ENCODE measurements around the gene KLF13. TPM values are rescaled to one million over a fixed set of nuclear protein-coding genes. Genes with fewer than 3 reads are reported as not detected.

KLF13 gene
- total RNA-seq, 2 donors from 2014 or later: 25.7 to 38.4 TPM

GRCh38 chr15:31327669-31328427 lies 1.2 kb downstream of the KLF13 start:
- no peaks in the 10 kb centered on the region for H3K27me3 ChIP-seq

GRCh38 chr15:31328428-31328968 lies 1.9 kb downstream of the KLF13 start:
- no peaks in the 10 kb centered on the region for H3K9me3 ChIP-seq
- ATAC-seq (peak; percentile 2), DNase-seq (peak in 3 of 4 donors; percentile 53 to 64 (median 60))
- WGBS, 2 donors: 1 to 2% methylated on average over 9 to 35 of the region's 35 CpGs
- H3K27ac ChIP-seq: peak overlapping the region; percentile 98 to 100 (median 99)
- TF ChIP-seq POLR2A (IDR thresholded peaks at IDR 0.05): peak in 2 of 3 donors; percentile 43 to 51
- TF ChIP-seq CTCF (IDR thresholded peaks at IDR 0.05): no peak
- peaks cover 57% of the 10 kb centered on the region for H3K4me1 ChIP-seq
- intact Hi-C loops (cut with DNase I): no loop called here
- H3K27me3 ChIP-seq: no peaks in the 10 kb centered on the region
- peak overlapping the region; percentile 56 to 61 for H3K4me3 ChIP-seq
- H3K36me3 ChIP-seq (replicated peaks in 1 of 2; ENCODE audit: insufficient read depth in 1 of 2, low read depth in 2 of 2): no peaks in the 10 kb centered on the region

More at GRCh38 chr15:31327669-31328427, 1.2 kb downstream of the KLF13 start:
- H3K9me3 ChIP-seq: no peaks in the 10 kb centered on the region
- peak; percentile 24 for ATAC-seq
- TF ChIP-seq POLR2A (IDR thresholded peaks at IDR 0.05): peak; percentile 59 to 72 (median 64)
- peak in 3 of 7 experiments; percentile 15 to 35 (median 27) for TF ChIP-seq CTCF (IDR thresholded peaks at IDR 0.05)
- H3K4me3 ChIP-seq: peak overlapping the region; percentile 56 to 61
- intact Hi-C loops (cut with DNase I): no loop called here
- 0 to 1% methylated on average over 4 to 87 of the region's 108 CpGs for WGBS, 2 donors
- peak overlapping the region; percentile 98 to 100 (median 99) for H3K27ac ChIP-seq
- H3K4me1 ChIP-seq: peaks cover 50% of the 10 kb centered on the region
- DNase-seq: peak; percentile 74 to 83 (median 78)
- H3K36me3 ChIP-seq (replicated peaks in 1 of 2; ENCODE audit: insufficient read depth in 1 of 2, low read depth in 2 of 2): no peaks in the 10 kb centered on the region

GRCh38 chr15:31328969-31329639 lies 2.5 kb downstream of the KLF13 start:
- intact Hi-C loops (cut with DNase I): no loop called here
- H3K27ac ChIP-seq: peak overlapping the region; percentile 98 to 100 (median 99)

GRCh38 chr15:31329640-31330010 lies 3.0 kb downstream of the KLF13 start:
- Histone ChIP-seq H3K4me1 (peaks cover 63% of the 10 kb centered on the region), H3K27me3 (no peaks in the 10 kb centered on the region), H3K4me3 (peak overlapping the region; percentile 56 to 61), H3K27ac (peak overlapping the region; percentile 98 to 100 (median 99)), H3K9me3 (no peaks in the 10 kb centered on the region), H3K36me3 (replicated peaks in 1 of 2; ENCODE audit: insufficient read depth in 1 of 2, low read depth in 2 of 2) (no peaks in the 10 kb centered on the region)
- ATAC-seq (no peak), DNase-seq (peak in 1 of 4 donors; percentile 35)
- WGBS, 2 donors: 29 to 40% methylated on average over 11 to 15 of the region's 15 CpGs
- intact Hi-C loops (cut with DNase I): no loop called here
- no peak for TF ChIP-seq CTCF (IDR thresholded peaks at IDR 0.05)
- TF ChIP-seq POLR2A (IDR thresholded peaks at IDR 0.05): no peak

More at GRCh38 chr15:31328969-31329639, 2.5 kb downstream of the KLF13 start:
- DNase-seq: peak; percentile 58 to 75 (median 66)
- TF ChIP-seq CTCF (IDR thresholded peaks at IDR 0.05): no peak
- TF ChIP-seq POLR2A (IDR thresholded peaks at IDR 0.05): peak in 2 of 3 donors; percentile 8 to 12
- Histone ChIP-seq H3K36me3 (replicated peaks in 1 of 2; ENCODE audit: insufficient read depth in 1 of 2, low read depth in 2 of 2) (no peaks in the 10 kb centered on the region), H3K9me3 (no peaks in the 10 kb centered on the region), H3K4me3 (peak overlapping the region; percentile 56 to 61), H3K4me1 (peaks cover 63% of the 10 kb centered on the region), H3K27me3 (no peaks in the 10 kb centered on the region)
- ATAC-seq: no peak
- 9 to 12% methylated on average over 12 to 29 of the region's 29 CpGs for WGBS, 2 donors

All from body of pancreas (tissue), 4 donors.